ENCODE results near the gene PTGIS. TPM values are rescaled to one million over a fixed set of nuclear protein-coding genes. Genes with fewer than 3 reads are reported as not detected.

Gene PTGIS
- total RNA-seq, 2 donors from 2014 or later: 12.9 to 34.6 TPM

- 97% methylated on average over 2 of the region's 2 CpGs for WGBS
- TF ChIP-seq CTCF (IDR thresholded peaks at IDR 0.05): no peak
- TF ChIP-seq POLR2A (IDR thresholded peaks at IDR 0.05): no peak
- TF ChIP-seq POLR2AphosphoS5 (IDR thresholded peaks at IDR 0.05): no peak
- Histone ChIP-seq H3K36me3 (no peaks in the 10 kb centered on the region), H3K4me1 (replicated peaks) (peaks cover 6% of the 10 kb centered on the region), H3K27me3 (replicated peaks; ENCODE audit: insufficient read depth) (no peaks in the 10 kb centered on the region), H3K9me3 (no peaks in the 10 kb centered on the region), H3K4me3 (no peak overlapping the region), H3K27ac (no peak overlapping the region)
- intact Hi-C loops (cut with DNase I): no loop called here
- DNase-seq (ENCODE audit: low spot score): no peak
Measured at GRCh38 chr20:49511788-49512525, 56.0 kb downstream of the PTGIS start.

GRCh38 chr20:49510562-49511122, 57.3 kb downstream of the PTGIS start:
- WGBS: 13% methylated on average over 12 of the region's 12 CpGs

GRCh38 chr20:49508435-49509199, 59.3 kb downstream of the PTGIS start:
- intact Hi-C loops (cut with DNase I): loop anchor here (5.0 kb wide), 2 partner anchors 116 to 176 kb away; no protein-coding TSS in a partner anchor
- H3K27ac ChIP-seq: peak overlapping the region in 1 of 2 donors; percentile 6
- H3K9me3 ChIP-seq: no peaks in the 10 kb centered on the region
- peaks cover 6% of the 10 kb centered on the region for H3K4me1 ChIP-seq (replicated peaks)
- WGBS: 35% methylated on average over 14 of the region's 14 CpGs
- H3K4me3 ChIP-seq: no peak overlapping the region
- no peak for DNase-seq (ENCODE audit: low spot score)
- no peaks in the 10 kb centered on the region for H3K27me3 ChIP-seq (replicated peaks; ENCODE audit: insufficient read depth)
- no peaks in the 10 kb centered on the region for H3K36me3 ChIP-seq
- TF ChIP-seq CTCF (IDR thresholded peaks at IDR 0.05): peak in 3 of 4 experiments; percentile 50 to 59 (median 59)
- no peak for TF ChIP-seq POLR2A (IDR thresholded peaks at IDR 0.05)

More at GRCh38 chr20:49510562-49511122, 57.3 kb downstream of the PTGIS start:
- TF ChIP-seq POLR2A (IDR thresholded peaks at IDR 0.05): no peak
- peak; percentile 40 for TF ChIP-seq POLR2AphosphoS5 (IDR thresholded peaks at IDR 0.05)
- TF ChIP-seq CTCF (IDR thresholded peaks at IDR 0.05): no peak
- H3K27me3 ChIP-seq (replicated peaks; ENCODE audit: insufficient read depth): no peaks in the 10 kb centered on the region
- H3K9me3 ChIP-seq: no peaks in the 10 kb centered on the region
- intact Hi-C loops (cut with DNase I): no loop called here
- H3K27ac ChIP-seq: peak overlapping the region; percentile 4 to 50
- DNase-seq (ENCODE audit: low spot score): peak; percentile 53
- H3K4me1 ChIP-seq (replicated peaks): peaks cover 6% of the 10 kb centered on the region
- no peak overlapping the region for H3K4me3 ChIP-seq
- H3K36me3 ChIP-seq: no peaks in the 10 kb centered on the region

- Histone ChIP-seq H3K27me3 (replicated peaks; ENCODE audit: insufficient read depth) (no peaks in the 10 kb centered on the region), H3K36me3 (no peaks in the 10 kb centered on the region), H3K4me3 (no peak overlapping the region), H3K4me1 (replicated peaks) (peaks cover 6% of the 10 kb centered on the region), H3K9me3 (no peaks in the 10 kb centered on the region), H3K27ac (peak overlapping the region in 1 of 2 donors; percentile 6)
- intact Hi-C loops (cut with DNase I): loop anchor here (5.0 kb wide), 2 partner anchors 116 to 176 kb away; no protein-coding TSS in a partner anchor
- TF ChIP-seq POLR2AphosphoS5 (IDR thresholded peaks at IDR 0.05) (peak; percentile 50), CTCF (IDR thresholded peaks at IDR 0.05) (no peak), POLR2A (IDR thresholded peaks at IDR 0.05) (no peak)
- DNase-seq (ENCODE audit: low spot score): peak; percentile 57
- WGBS: 44% methylated on average over 21 of the region's 21 CpGs
Measured at GRCh38 chr20:49507741-49508434, 60.0 kb downstream of the PTGIS start.

All from prostate gland (tissue), 2 donors.